ENCODE data around the gene LYRM9.

- TF ChIP-seq CTCF (IDR thresholded peaks at IDR 0.05 in 2 of 3, conservative IDR thresholded peaks at IDR 0.05 in 1 of 3; ENCODE audit: control insufficient read depth in 2 of 3, extremely low read depth in 1 of 3, insufficient read depth in 1 of 3, low read depth in 3 of 3, low read length in 3 of 3) (no peak), JUNB (IDR thresholded peaks at IDR 0.05) (no peak), ETV6 (conservative IDR thresholded peaks at IDR 0.05 in 1 of 2, IDR thresholded peaks at IDR 0.05 in 1 of 2; ENCODE audit: borderline replicate concordance in 1 of 2, low read depth in 1 of 2) (no peak), NFYA (IDR thresholded peaks at IDR 0.05; ENCODE audit: borderline replicate concordance, low read depth, low read length) (no peak), CEBPB (IDR thresholded peaks at IDR 0.05; ENCODE audit: borderline replicate concordance in 1 of 2, low read depth in 2 of 2, low read length in 2 of 2) (no peak)
Observed at GRCh38 chr17:27891841-27892240, 1.3 kb downstream of the LYRM9 start.

Measured in GM12878 (cell line).